GM19463 (cell line): ENCODE results near the gene PCBP4.

Experiments
- ATAC-seq: cut with Tn5 transposase; IDR thresholded peaks from one replicate; pipeline ENCODE4 v1.9.1; 2021; ENCODE audit warnings: mild to moderate bottlenecking, moderate library complexity; ENCODE audit not compliant: unreplicated experiment

PCBP4 gene

GRCh38 chr3:51967384-51968169 lies at the start of gene PCBP4:
TSS of gene PCBP4 (minus strand) at chr3:51967454. CDS start at chr3:51961240, 6,214 bp downstream.
- ATAC-seq, result peak; percentile 56

GRCh38 chr3:52015438-52016228 lies 48.4 kb upstream of the PCBP4 start:
- ATAC-seq, result no peak

GRCh38 chr3:52014613-52015012 lies 47.4 kb upstream of the PCBP4 start:
- no peak for ATAC-seq

GRCh38 chr3:52013802-52014598 lies 46.7 kb upstream of the PCBP4 start:
- no peak for ATAC-seq

- no peak for ATAC-seq
These were observed 45.4 kb upstream of the PCBP4 start for GRCh38 chr3:52012699-52013098.

GRCh38 chr3:52010431-52010830 lies 43.2 kb upstream of the PCBP4 start:
- ATAC-seq, result no peak

- no peak for ATAC-seq
These were observed 40.0 kb upstream of the PCBP4 start for GRCh38 chr3:52007291-52007690.

- no peak for ATAC-seq
These were observed 39.5 kb upstream of the PCBP4 start for GRCh38 chr3:52006820-52007133.

GRCh38 chr3:52006017-52006819 lies 39.0 kb upstream of the PCBP4 start:
- ATAC-seq, result no peak

- ATAC-seq, result no peak
These were observed 38.3 kb upstream of the PCBP4 start for GRCh38 chr3:52005571-52005986.

- ATAC-seq, result no peak
These were observed 37.7 kb upstream of the PCBP4 start for GRCh38 chr3:52004906-52005395.

GRCh38 chr3:52004163-52004787 lies 37.0 kb upstream of the PCBP4 start:
- no peak for ATAC-seq

GRCh38 chr3:52002748-52003147 lies 35.5 kb upstream of the PCBP4 start:
- no peak for ATAC-seq

- ATAC-seq, result peak; percentile 76
These were observed 34.3 kb upstream of the PCBP4 start for GRCh38 chr3:52001443-52001974.

- ATAC-seq, result no peak
These were observed 32.6 kb upstream of the PCBP4 start for GRCh38 chr3:51999846-52000245.

- no peak for ATAC-seq
These were observed 31.5 kb upstream of the PCBP4 start for GRCh38 chr3:51998774-51999173.

GRCh38 chr3:51997935-51998596 lies 30.8 kb upstream of the PCBP4 start:
- ATAC-seq, result no peak

GRCh38 chr3:51997172-51997571 lies 29.9 kb upstream of the PCBP4 start:
- no peak for ATAC-seq
